ENCODE results near the gene SLC25A51.

DNA sequence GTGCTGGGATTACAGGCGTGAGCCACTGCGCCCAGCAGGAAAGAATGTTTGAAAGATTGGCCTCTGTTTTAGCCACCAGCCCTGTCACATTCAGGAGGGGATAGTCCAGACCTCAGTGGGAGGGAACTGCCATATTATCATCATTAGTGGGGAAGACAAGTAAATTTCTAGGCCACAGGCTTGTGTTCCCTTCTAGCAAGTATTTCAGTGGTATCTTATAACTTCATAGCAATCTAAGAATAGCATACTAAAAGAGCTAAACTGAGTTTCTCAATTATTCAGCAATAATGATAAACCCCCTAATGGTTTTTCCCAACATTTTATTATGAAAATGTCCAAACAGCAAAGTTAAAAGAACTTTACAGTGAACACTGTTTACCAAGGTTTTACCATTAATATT lies 30.0 kb downstream of the SLC25A51 start:
- TF ChIP-seq, protein P1, sequence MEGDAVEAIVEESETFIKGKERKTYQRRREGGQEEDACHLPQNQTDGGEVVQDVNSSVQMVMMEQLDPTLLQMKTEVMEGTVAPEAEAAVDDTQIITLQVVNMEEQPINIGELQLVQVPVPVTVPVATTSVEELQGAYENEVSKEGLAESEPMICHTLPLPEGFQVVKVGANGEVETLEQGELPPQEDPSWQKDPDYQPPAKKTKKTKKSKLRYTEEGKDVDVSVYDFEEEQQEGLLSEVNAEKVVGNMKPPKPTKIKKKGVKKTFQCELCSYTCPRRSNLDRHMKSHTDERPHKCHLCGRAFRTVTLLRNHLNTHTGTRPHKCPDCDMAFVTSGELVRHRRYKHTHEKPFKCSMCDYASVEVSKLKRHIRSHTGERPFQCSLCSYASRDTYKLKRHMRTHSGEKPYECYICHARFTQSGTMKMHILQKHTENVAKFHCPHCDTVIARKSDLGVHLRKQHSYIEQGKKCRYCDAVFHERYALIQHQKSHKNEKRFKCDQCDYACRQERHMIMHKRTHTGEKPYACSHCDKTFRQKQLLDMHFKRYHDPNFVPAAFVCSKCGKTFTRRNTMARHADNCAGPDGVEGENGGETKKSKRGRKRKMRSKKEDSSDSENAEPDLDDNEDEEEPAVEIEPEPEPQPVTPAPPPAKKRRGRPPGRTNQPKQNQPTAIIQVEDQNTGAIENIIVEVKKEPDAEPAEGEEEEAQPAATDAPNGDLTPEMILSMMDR (IDR thresholded peaks at IDR 0.05): no peak
- TF ChIP-seq POLR2A (IDR thresholded peaks at IDR 0.05): no peak

Data from heart left ventricle (tissue), 13 donors.